ENCODE results near the gene EVI2B. TPM values are rescaled to one million over a fixed set of nuclear protein-coding genes. Genes with fewer than 3 reads are reported as not detected.

The EVI2B gene
- total RNA-seq, 2 donors from 2014 or later, result 106 TPM

Other genes with a start within 250 kb of the EVI2B start
- gene NF1, start 219.1 kb downstream of the EVI2B start, total RNA-seq, result 10 to 100 TPM; 19.9 to 24.0 TPM
- gene OMG, start 16.8 kb downstream of the EVI2B start, total RNA-seq, result under 1 TPM; 0.60 to 0.65 TPM
- 10 to 100 TPM; 34.5 to 41.5 TPM for gene EVI2A, start 7.6 kb upstream of the EVI2B start, total RNA-seq
- 10 to 100 TPM; 47.4 to 61.9 TPM for gene RAB11FIP4, start 77.6 kb upstream of the EVI2B start, total RNA-seq